ENCODE data around the gene MAML2. TPM values are rescaled to one million over a fixed set of nuclear protein-coding genes. Genes with fewer than 3 reads are reported as not detected.

MAML2 gene
- total and polyA plus RNA-seq, 2 of the 8 experiments (the other 6 are each of a cell fraction or from before 2014, with no cell fraction given) = 3.8 to 6.6 TPM

DNA sequence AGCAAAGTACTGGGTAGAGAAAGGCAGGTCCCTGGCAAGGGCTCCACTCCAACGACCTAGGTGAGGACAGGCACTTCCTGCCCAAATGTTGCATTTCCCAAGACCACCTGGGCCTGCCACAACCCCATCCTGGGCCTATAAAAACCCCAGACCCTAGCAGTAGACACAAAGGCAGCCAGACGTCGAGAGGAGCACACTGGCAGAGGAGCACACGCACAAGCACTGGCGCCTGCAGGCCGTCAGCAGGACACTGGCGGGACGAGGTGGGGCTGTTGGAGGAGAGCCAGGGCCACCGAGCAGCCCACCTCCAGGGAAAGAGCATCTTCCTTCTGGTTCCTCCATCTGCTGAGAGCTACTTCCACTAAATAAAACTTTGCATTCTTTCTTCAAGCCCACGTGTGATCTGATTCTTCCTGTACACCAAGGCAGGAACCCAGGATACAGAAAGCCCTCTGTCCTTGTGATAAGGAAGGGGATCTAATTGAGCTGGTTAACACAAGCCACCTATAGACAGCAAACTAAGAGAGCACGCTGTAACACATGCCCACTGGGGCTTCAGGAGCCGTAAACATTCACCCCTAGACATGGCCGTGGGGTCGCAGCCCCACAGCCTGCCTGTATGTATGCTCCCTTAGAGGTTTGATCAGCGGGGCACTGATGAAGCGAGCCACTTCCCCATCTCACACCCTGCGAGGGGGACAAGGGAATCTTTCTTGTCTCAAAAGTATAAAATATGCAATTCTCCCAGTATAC, 329.4 kb downstream of the MAML2 start:
- H2BK12ac ChIP-seq (ENCODE audit: low read depth, low read length) = peak overlapping the region; percentile 82; the same call in 1 of the 2 replicates
- H3K14ac ChIP-seq (ENCODE audit: insufficient read length) = no peak overlapping the region
- H2AFZ ChIP-seq (ENCODE audit: low read length) = 0 out of 2 replicates have a peak overlapping the region, but pooled peaks have one; percentile 54
- no peak overlapping the region; the same call in 1 of the 2 replicates for H3K18ac ChIP-seq (ENCODE audit: extremely low read depth, low read length)
- POLR2A ChIA-PET (ENCODE audit: partially characterized antibody) = no interaction called here
- H3K4me3 ChIP-seq (ENCODE audit: extremely low read depth in 1 of 4, insufficient read depth in 2 of 4, low read depth in 3 of 4, low read length in 4 of 4) = no peak overlapping the region
- H3K36me3 ChIP-seq (ENCODE audit: control insufficient read depth in 2 of 4, insufficient read depth in 4 of 4, low read length in 3 of 4) = no peaks in the 10 kb centered on the region; a peak in 1 of 8 replicates
- H2BK120ac ChIP-seq (replicated peaks; ENCODE audit: low read depth, low read length) = no peak overlapping the region
- H3K56ac ChIP-seq (replicated peaks; ENCODE audit: insufficient read length, low read depth, low read length) = no peak overlapping the region
- H4K5ac ChIP-seq (ENCODE audit: insufficient read length, low read depth, low read length) = no peak overlapping the region
- H3K79me1 ChIP-seq (ENCODE audit: low read depth, low read length) = no peaks in the 10 kb centered on the region
- H2BK5ac ChIP-seq (ENCODE audit: low read depth, low read length) = peak overlapping the region; percentile 45; the same call in 1 of the 2 replicates
- no peak overlapping the region for H3K27ac ChIP-seq (ENCODE audit: low read depth, low read length)
- H2BK15ac ChIP-seq (ENCODE audit: low read length) = peak overlapping the region; percentile 8; the same call in 1 of the 2 replicates
- no peak overlapping the region for H3K23ac ChIP-seq (ENCODE audit: insufficient read length)
- no peaks in the 10 kb centered on the region for H3K23me2 ChIP-seq (ENCODE audit: low read depth, low read length)
- H3K4me1 ChIP-seq (replicated peaks in 1 of 4; ENCODE audit: control insufficient read depth in 3 of 4, insufficient read depth in 4 of 4, low read length in 3 of 4) = peaks cover 0 to 11% (median 7%) of the 10 kb centered on the region in 4 experiments; a peak in 6 of 7 replicates
- H4K20me1 ChIP-seq (replicated peaks in 1 of 2; ENCODE audit: control insufficient read depth in 1 of 2, insufficient read depth in 2 of 2, low read length in 2 of 2) = no peaks in the 10 kb centered on the region
- H3K27me3 ChIP-seq (replicated peaks in 1 of 4; ENCODE audit: control insufficient read depth in 3 of 4, extremely low read depth in 1 of 4, insufficient read depth in 3 of 4, low read length in 3 of 4) = peaks cover 0 to 2% (median 0%) of the 10 kb centered on the region in 4 experiments; a peak in 1 of 7 replicates
- FAIRE-seq (no peak), DNase-seq (ENCODE audit: low read depth in 1 of 2, low spot score in 2 of 2) (no peak)
- no peak overlapping the region for H3K9ac ChIP-seq (replicated peaks in 1 of 4; ENCODE audit: extremely low read depth in 1 of 4, low read depth in 3 of 4, low read length in 3 of 4)
- TF ChIP-seq MAX (IDR thresholded peaks at IDR 0.05) (peak; percentile 38; the same call in 1 of the 2 replicates), KDM5A (IDR thresholded peaks at IDR 0.05; ENCODE audit: low read length) (no peak), E2F6 (IDR thresholded peaks at IDR 0.05) (peak; percentile 42; the same call in 1 of the 2 replicates), POLR2AphosphoS5 (IDR thresholded peaks at IDR 0.05; ENCODE audit: low read depth, low read length) (no peak)
- H2AK5ac ChIP-seq (ENCODE audit: low read depth, low read length) = peak overlapping the region; percentile 56; the same call in 1 of the 2 replicates
- peak overlapping the region; percentile 84 for H4K91ac ChIP-seq (replicated peaks; ENCODE audit: insufficient read length, low read length)
- no peak overlapping the region for H3K4ac ChIP-seq (replicated peaks; ENCODE audit: insufficient read length, low read depth, low read length)
- 0 out of 2 replicates have a peak overlapping the region, but pooled peaks have one; percentile 55 for H2BK20ac ChIP-seq (ENCODE audit: low read length)
- no peaks in the 10 kb centered on the region for H3K9me3 ChIP-seq (ENCODE audit: insufficient read depth in 2 of 2, low read depth in 1 of 2, low read length in 1 of 2)
- no peak overlapping the region; the same call in 1 of the 2 replicates for H4K8ac ChIP-seq (ENCODE audit: extremely low read depth, insufficient read depth, low read length)
- CTCF ChIA-PET (ENCODE audit: partially characterized antibody) = interaction anchor here (0.7 to 1.5 kb wide), 3 partner anchors 30 to 329 kb away, joined by 3 to 4 read pairs (median 4); partner anchors contain the start of gene MAML2
- no peak overlapping the region for H3K4me2 ChIP-seq (ENCODE audit: insufficient read depth in 1 of 2, low read depth in 2 of 2, low read length in 2 of 2)
- no peaks in the 10 kb centered on the region for H3K79me2 ChIP-seq (ENCODE audit: control insufficient read depth in 1 of 2, insufficient read depth in 2 of 2, low read length in 2 of 2)
- 76% methylated on average over 17 of the region's 17 CpGs; no CpG with 5 or more reads in 1 of the 2 experiments for WGBS, 2 experiments (ENCODE audit: extremely low coverage in 1 of 2, insufficient coverage in 1 of 2, insufficient read length in 1 of 2, insufficient replicate concordance in 2 of 2, low coverage in 1 of 2, low lambda C conversion rate in 2 of 2, missing lambda C conversion rate in 1 of 2)
